Karpas-422 (cell line): Measurements from ENCODE around the gene DTNBP1. TPM values are rescaled to one million over a fixed set of nuclear protein-coding genes. Genes with fewer than 3 reads are reported as not detected.

Experiments
- DNase-seq: peaks from one replicate; pipeline ENCODE4 v3.0.0-alpha.2; 2015
- H2AFZ ChIP-seq: fragments of 200-600 bp; sonication (generic); 2 replicates; pipeline ENCODE4 v1.6.1; 2014; ENCODE audit warnings: antibody characterized with exemption, low read length, mixed read lengths
- H3K27ac ChIP-seq: fragments of 200-600 bp; sonication (generic); 2 replicates; pipeline ENCODE4 v1.5.1; 2014; ENCODE audit warnings: mild to moderate bottlenecking, low read length, moderate library complexity
- H3K27me3 ChIP-seq: fragments of 200-600 bp; sonication (generic); 2 replicates; pipeline ENCODE4 v1.6.1; 2014; ENCODE audit warnings: low read length, mixed read lengths
- H3K36me3 ChIP-seq: fragments of 200-600 bp; sonication (generic); 2 replicates; pipeline ENCODE4 v1.6.1; 2014; ENCODE audit warnings: low read length, mixed read lengths; ENCODE audit not compliant: insufficient read depth
- H3K4me1 ChIP-seq: fragments of 200-600 bp; sonication (generic); 2 replicates; pipeline ENCODE4 v1.6.1; 2014; ENCODE audit warnings: mild to moderate bottlenecking, low read length, mixed read lengths
- H3K4me2 ChIP-seq: fragments of 200-600 bp; sonication (generic); 2 replicates; pipeline ENCODE4 v1.6.1; 2014; ENCODE audit warnings: low read length, low read depth, mild to moderate bottlenecking; ENCODE audit not compliant: poor library complexity, severe bottlenecking
- H3K4me3 ChIP-seq: fragments of 200-600 bp; sonication (generic); 2 replicates; pipeline ENCODE4 v1.5.1; 2014; ENCODE audit warnings: mild to moderate bottlenecking, antibody characterized with exemption, low read length, mixed read lengths
- H3K79me2 ChIP-seq: fragments of 200-600 bp; sonication (generic); 2 replicates; pipeline ENCODE4 v1.6.1; 2014; ENCODE audit warnings: mild to moderate bottlenecking, low read length, mixed read lengths
- H3K9ac ChIP-seq: fragments of 200-600 bp; sonication (generic); 2 replicates; pipeline ENCODE4 v1.6.0; 2014; ENCODE audit warnings: low read length
- H3K9me2 ChIP-seq: fragments of 200-600 bp; sonication (generic), shearing (Covaris generic); replicated peaks from 2 replicates; pipeline ENCODE4 v1.6.0; 2014; ENCODE audit warnings: mild to moderate bottlenecking, low read length, moderate library complexity; ENCODE audit not compliant: insufficient read depth
- H3K9me3 ChIP-seq: fragments of 300-700, 200-600 bp; sonication (generic); 2 replicates; pipeline ENCODE4 v1.6.1; 2014; ENCODE audit warnings: low read length, mixed read lengths
- H4K20me1 ChIP-seq: fragments of 200-600 bp; sonication (generic); 2 replicates; pipeline ENCODE4 v1.6.1; 2014; ENCODE audit warnings: mild to moderate bottlenecking, antibody characterized with exemption, low read length, low read depth; ENCODE audit not compliant: insufficient read depth
- total RNA-seq: library from RNA; depleted of rRNA; stranded (reverse); fragments of >200 nt; shearing (Covaris generic); gene quantifications from 2 replicates; pipeline ENCODE4 v1.2.3, GENCODE V29; 2014; ENCODE audit warnings: low replicate concordance

Gene DTNBP1
- total RNA-seq, 1 experiment from 2014 or later: 13.8 TPM

- Histone ChIP-seq H3K27ac (no peak overlapping the region), H3K9me2 (no peaks in the 10 kb centered on the region), H3K36me3 (no peaks in the 10 kb centered on the region), H3K4me2 (no peak overlapping the region), H3K9ac (no peak overlapping the region), H2AFZ (no peak overlapping the region), H4K20me1 (no peaks in the 10 kb centered on the region), H3K4me1 (no peaks in the 10 kb centered on the region), H3K27me3 (no peaks in the 10 kb centered on the region), H3K9me3 (no peaks in the 10 kb centered on the region), H3K4me3 (no peak overlapping the region), H3K79me2 (peaks cover 45% of the 10 kb centered on the region)
- no peak for DNase-seq
Measured at GRCh38 chr6:15562977-15563376, 99.9 kb downstream of the DTNBP1 start.

- H3K9ac ChIP-seq: no peak overlapping the region
- H2AFZ ChIP-seq: no peak overlapping the region
- H3K4me1 ChIP-seq: no peaks in the 10 kb centered on the region
- DNase-seq: no peak
- H3K79me2 ChIP-seq: peaks cover 40% of the 10 kb centered on the region
- no peaks in the 10 kb centered on the region for H3K27me3 ChIP-seq
- H3K36me3 ChIP-seq: no peaks in the 10 kb centered on the region
- H3K9me3 ChIP-seq: no peaks in the 10 kb centered on the region
- no peak overlapping the region for H3K4me2 ChIP-seq
- H3K27ac ChIP-seq: no peak overlapping the region
- H4K20me1 ChIP-seq: no peaks in the 10 kb centered on the region
- no peak overlapping the region for H3K4me3 ChIP-seq
- no peaks in the 10 kb centered on the region for H3K9me2 ChIP-seq
Measured at GRCh38 chr6:15561447-15562199, 101.2 kb downstream of the DTNBP1 start.

GRCh38 chr6:15560713-15561112 lies 102.1 kb downstream of the DTNBP1 start:
- H3K36me3 ChIP-seq: no peaks in the 10 kb centered on the region
- no peaks in the 10 kb centered on the region for H3K4me1 ChIP-seq
- H3K4me2 ChIP-seq: no peak overlapping the region
- DNase-seq: no peak
- H3K27me3 ChIP-seq: no peaks in the 10 kb centered on the region
- no peaks in the 10 kb centered on the region for H3K9me2 ChIP-seq
- no peak overlapping the region for H3K4me3 ChIP-seq
- peaks cover 41% of the 10 kb centered on the region for H3K79me2 ChIP-seq
- no peaks in the 10 kb centered on the region for H4K20me1 ChIP-seq
- H3K27ac ChIP-seq: no peak overlapping the region
- no peak overlapping the region for H2AFZ ChIP-seq
- no peak overlapping the region for H3K9ac ChIP-seq
- no peaks in the 10 kb centered on the region for H3K9me3 ChIP-seq

GRCh38 chr6:15557174-15557573 lies 105.7 kb downstream of the DTNBP1 start:
- no peak for DNase-seq
- Histone ChIP-seq H3K79me2 (peaks cover 37% of the 10 kb centered on the region), H4K20me1 (no peaks in the 10 kb centered on the region), H3K27ac (no peak overlapping the region), H2AFZ (no peak overlapping the region), H3K27me3 (no peaks in the 10 kb centered on the region), H3K4me1 (no peaks in the 10 kb centered on the region), H3K9me3 (no peaks in the 10 kb centered on the region), H3K9ac (no peak overlapping the region), H3K4me2 (no peak overlapping the region), H3K9me2 (no peaks in the 10 kb centered on the region), H3K4me3 (no peak overlapping the region), H3K36me3 (no peaks in the 10 kb centered on the region)

- H3K4me3 ChIP-seq: no peak overlapping the region
- no peaks in the 10 kb centered on the region for H3K4me1 ChIP-seq
- no peak overlapping the region for H2AFZ ChIP-seq
- peaks cover 36% of the 10 kb centered on the region for H3K79me2 ChIP-seq
- H3K9me3 ChIP-seq: no peaks in the 10 kb centered on the region
- H3K36me3 ChIP-seq: no peaks in the 10 kb centered on the region
- no peaks in the 10 kb centered on the region for H3K9me2 ChIP-seq
- no peak overlapping the region for H3K27ac ChIP-seq
- no peaks in the 10 kb centered on the region for H4K20me1 ChIP-seq
- H3K27me3 ChIP-seq: no peaks in the 10 kb centered on the region
- DNase-seq: no peak
- H3K9ac ChIP-seq: no peak overlapping the region
- no peak overlapping the region for H3K4me2 ChIP-seq
Measured at GRCh38 chr6:15556711-15557110, 106.1 kb downstream of the DTNBP1 start.

GRCh38 chr6:15555101-15556038 lies 107.5 kb downstream of the DTNBP1 start:
- no peak overlapping the region for H3K4me2 ChIP-seq
- no peaks in the 10 kb centered on the region for H3K4me1 ChIP-seq
- no peak overlapping the region for H3K9ac ChIP-seq
- H3K36me3 ChIP-seq: no peaks in the 10 kb centered on the region
- no peak overlapping the region for H2AFZ ChIP-seq
- H3K27me3 ChIP-seq: no peaks in the 10 kb centered on the region
- H3K9me2 ChIP-seq: no peaks in the 10 kb centered on the region
- no peak for DNase-seq
- no peaks in the 10 kb centered on the region for H4K20me1 ChIP-seq
- peaks cover 32% of the 10 kb centered on the region for H3K79me2 ChIP-seq
- H3K9me3 ChIP-seq: no peaks in the 10 kb centered on the region
- no peak overlapping the region for H3K27ac ChIP-seq
- H3K4me3 ChIP-seq: no peak overlapping the region

DNA sequence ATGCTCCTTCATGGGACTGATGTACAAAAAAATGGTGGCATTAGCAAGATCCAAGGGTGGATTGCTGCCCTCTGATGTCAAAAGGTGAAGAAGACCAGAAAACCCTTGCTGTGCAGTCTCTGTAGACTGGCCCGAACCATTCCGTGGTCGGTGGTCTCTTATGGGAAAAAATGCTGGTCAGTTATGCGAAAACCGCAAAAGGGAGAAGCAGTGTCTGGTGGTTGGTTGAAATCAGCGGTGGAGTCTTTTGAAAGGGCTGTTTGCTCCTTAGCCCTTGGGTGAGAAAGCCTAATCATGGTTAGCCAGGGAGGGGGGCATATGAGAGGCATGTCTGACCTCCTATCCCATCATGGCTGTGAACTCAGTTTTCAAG lies 108.1 kb downstream of the DTNBP1 start:
- no peaks in the 10 kb centered on the region for H4K20me1 ChIP-seq
- H3K36me3 ChIP-seq: no peaks in the 10 kb centered on the region
- H3K27ac ChIP-seq: no peak overlapping the region
- H2AFZ ChIP-seq: no peak overlapping the region
- no peaks in the 10 kb centered on the region for H3K4me1 ChIP-seq
- H3K9me3 ChIP-seq: no peaks in the 10 kb centered on the region
- H3K4me3 ChIP-seq: no peak overlapping the region
- DNase-seq: no peak
- no peaks in the 10 kb centered on the region for H3K27me3 ChIP-seq
- H3K9me2 ChIP-seq: no peaks in the 10 kb centered on the region
- H3K79me2 ChIP-seq: peaks cover 38% of the 10 kb centered on the region
- no peak overlapping the region for H3K9ac ChIP-seq
- no peak overlapping the region for H3K4me2 ChIP-seq

DNA sequence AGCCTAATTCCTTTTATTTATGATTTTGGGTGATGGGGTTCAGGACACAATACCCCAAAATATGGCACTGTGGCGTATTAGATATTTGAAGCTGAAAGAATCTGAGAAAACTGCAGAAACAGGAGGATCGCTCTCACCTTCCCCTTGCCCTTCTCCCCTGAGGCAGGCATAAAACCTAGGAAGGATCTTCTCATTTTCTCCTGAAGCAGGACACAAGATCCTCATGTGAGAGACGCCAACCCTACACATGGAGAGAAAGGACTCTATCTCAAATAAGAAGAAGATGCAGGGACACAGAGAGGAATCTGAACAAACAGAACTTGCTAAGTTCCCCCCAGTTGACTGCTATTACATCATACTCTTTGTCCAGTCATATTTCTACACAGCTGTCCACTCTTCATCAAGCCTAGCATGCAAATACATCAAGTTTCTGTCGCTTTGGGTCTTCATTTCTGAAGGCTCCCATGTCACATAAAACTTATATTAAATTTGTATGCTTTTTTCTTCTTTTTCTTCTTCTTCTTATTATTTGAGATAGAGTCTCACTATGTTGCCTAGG lies 109.0 kb downstream of the DTNBP1 start:
- no peak for DNase-seq
- Histone ChIP-seq H4K20me1 (no peaks in the 10 kb centered on the region), H3K9ac (no peak overlapping the region)

More for the DNA sequence above, 109.0 kb downstream of the DTNBP1 start:
- Histone ChIP-seq H3K4me2 (no peak overlapping the region), H3K27me3 (no peaks in the 10 kb centered on the region), H3K79me2 (peaks cover 43% of the 10 kb centered on the region), H3K9me2 (no peaks in the 10 kb centered on the region), H3K4me1 (no peaks in the 10 kb centered on the region), H3K36me3 (no peaks in the 10 kb centered on the region), H3K9me3 (no peaks in the 10 kb centered on the region), H3K4me3 (no peak overlapping the region), H3K27ac (no peak overlapping the region), H2AFZ (no peak overlapping the region)
